H1 (cell line): ENCODE measurements around the gene MDC1. TPM values are rescaled to one million over a fixed set of nuclear protein-coding genes. Genes with fewer than 3 reads are reported as not detected.

Experiments
- CHD7 ChIP-seq: fragments of 300-600 bp; sonication (generic); IDR thresholded peaks from 2 replicates; pipeline ENCODE4 v1.7.1; 2012; ENCODE audit warnings: low read length, moderate library complexity, mild to moderate bottlenecking, inconsistent platforms; ENCODE audit not compliant: insufficient replicate concordance
- MAX ChIP-seq: IDR thresholded peaks from 2 replicates; pipeline ENCODE4 v1.6.1; 2012; ENCODE audit warnings: inconsistent platforms
- polyA plus RNA-seq, 7 experiments: library from polyadenylated mRNA; depleted of rRNA in 3 of 7; stranded (reverse) in 5 of 7; unstranded in 2 of 7; fragments of >200 nt in 5 of 7; fragments of 200-250 nt in 2 of 7; gene quantifications; 1 replicate in 5 of 7; 2 replicates in 1 of 7; 4 replicates in 1 of 7; pipeline versions ENCODE4 v1.2.1 to v1.2.3, GENCODE V29; 2011 to 2013; ENCODE audit warnings: missing spikeins in 2 of 7, mixed read lengths in 2 of 7
- total RNA-seq: library from RNA; stranded (reverse); fragmentation: NEBNext Ultra II Directional; extraction: Animal tissue kit (Norgen Biotek cat#: 25700); gene quantifications from 2 replicates; pipeline ENCODE4 v1.2.1, GENCODE V29; 2021

Gene MDC1
- total and polyA plus RNA-seq, 2 of the 8 experiments (the other 6 are each of a cell fraction or from before 2014, with no cell fraction given) = 29.9 to 81.1 TPM

GRCh38 chr6:30730601-30731435 lies 13.7 kb upstream of the MDC1 start (continued):
- TF ChIP-seq MAX (peak; percentile 39; the same call in 1 of the 2 replicates), CHD7 (no peak)
